GM23338 (cell line): ENCODE measurements around the gene ACP2. TPM values are rescaled to one million over a fixed set of nuclear protein-coding genes. Genes with fewer than 3 reads are reported as not detected.

Experiments
- ATAC-seq: fragments of 200-7000 bp; cut with Tn5 transposase; 3 replicates; pipeline ENCODE4 v1.9.1; 2020
- DNase-seq: peaks from one replicate; pipeline ENCODE4 v3.0.0-alpha.2; 2015; ENCODE audit warnings: low spot score
- H2AFZ ChIP-seq: fragments of 200-600 bp; sonication (generic); 2 replicates; pipeline ENCODE4 v1.8.0; 2016; ENCODE audit warnings: antibody characterized with exemption, mild to moderate bottlenecking, moderate library complexity
- H3F3A ChIP-seq: fragments of 200-600 bp; sonication (generic); replicated peaks from 2 replicates; pipeline ENCODE4 v1.8.0; 2017; ENCODE audit warnings: antibody characterized with exemption, mixed run types, low read depth
- H3K27ac ChIP-seq: fragments of 200-600 bp; sonication (generic); 2 replicates; pipeline ENCODE4 v1.6.1; 2016; ENCODE audit warnings: low read depth
- H3K27me3 ChIP-seq: fragments of 200-600 bp; sonication (generic); 2 replicates; pipeline ENCODE4 v1.8.0; 2016; ENCODE audit warnings: mild to moderate bottlenecking, mixed run types, moderate library complexity; ENCODE audit not compliant: insufficient read depth
- H3K36me3 ChIP-seq: fragments of 200-600 bp; sonication (generic); 2 replicates; pipeline ENCODE4 v1.8.0; 2016; ENCODE audit warnings: mild to moderate bottlenecking; ENCODE audit not compliant: insufficient read depth
- H3K4me1 ChIP-seq: fragments of 200-600 bp; sonication (generic); 2 replicates; pipeline ENCODE4 v1.8.0; 2016; ENCODE audit warnings: mild to moderate bottlenecking, moderate library complexity; ENCODE audit not compliant: insufficient read depth
- H3K4me2 ChIP-seq: fragments of 200-600 bp; sonication (generic); 2 replicates; pipeline ENCODE4 v1.7.1; 2017; ENCODE audit warnings: mixed run types
- H3K4me3 ChIP-seq: fragments of 200-600 bp; sonication (generic); 2 replicates; pipeline ENCODE4 v1.6.1; 2016; ENCODE audit warnings: mixed run types
- H3K79me2 ChIP-seq: fragments of 200-600 bp; sonication (generic); replicated peaks from 2 replicates; pipeline ENCODE4 v1.8.0; 2017; ENCODE audit warnings: mild to moderate bottlenecking; ENCODE audit not compliant: insufficient read depth
- H3K9me2 ChIP-seq: fragments of 200-600 bp; sonication (generic); 2 replicates; pipeline ENCODE4 v1.8.0; 2017; ENCODE audit not compliant: insufficient read depth
- H4K20me1 ChIP-seq: fragments of 200-600 bp; sonication (generic); replicated peaks from 2 replicates; pipeline ENCODE4 v1.8.0; 2017; ENCODE audit warnings: mild to moderate bottlenecking; ENCODE audit not compliant: insufficient read depth
- H3K27ac Mint-ChIP-seq: 2 replicates; pipeline ENCODE4 v1.8.0; 2020; ENCODE audit warnings: inconsistent platforms, mild to moderate bottlenecking, moderate library complexity, mixed read lengths
- H3K27me3 Mint-ChIP-seq: 3 replicates; pipeline ENCODE4 v1.8.0; 2022; ENCODE audit warnings: low read depth, mild to moderate bottlenecking, moderate library complexity, mixed read lengths, inconsistent platforms; ENCODE audit not compliant: insufficient read depth, poor library complexity
- H3K36me3 Mint-ChIP-seq: 3 replicates; pipeline ENCODE4 v1.8.0; 2021; ENCODE audit warnings: low read depth, mild to moderate bottlenecking, inconsistent platforms, moderate library complexity, mixed read lengths
- H3K4me1 Mint-ChIP-seq: 3 replicates; pipeline ENCODE4 v1.8.0; 2020; ENCODE audit warnings: mild to moderate bottlenecking, inconsistent platforms, mixed read lengths
- H3K4me3 Mint-ChIP-seq: 3 replicates; pipeline ENCODE4 v1.8.0; 2021; ENCODE audit warnings: moderate library complexity, mild to moderate bottlenecking, inconsistent platforms, mixed read lengths
- H3K9me3 Mint-ChIP-seq: 3 replicates; pipeline ENCODE4 v1.8.0; 2020; ENCODE audit warnings: moderate library complexity, mild to moderate bottlenecking, inconsistent platforms, mixed read lengths
- CREB1 ChIP-seq: fragments of 250-450 bp; sonication (Bioruptor Pico); IDR thresholded peaks from 2 replicates; pipeline ENCODE4 v1.5.0; 2020; ENCODE audit warnings: low read depth, mild to moderate bottlenecking, moderate library complexity
- CTCF ChIP-seq, 2 experiments: fragments of 200-600 bp in 1 of 2; sonication (generic) in 1 of 2; conservative IDR thresholded peaks; 2 replicates each; pipeline versions ENCODE4 v1.5.1 to v1.6.1; 2016 to 2017; ENCODE audit warnings: antibody characterized with exemption in 2 of 2, low read depth in 2 of 2, mild to moderate bottlenecking in 2 of 2, moderate library complexity in 1 of 2
- EZH2 ChIP-seq: fragments of 200-600 bp; sonication (generic); IDR thresholded peaks from one replicate; pipeline ENCODE4 v1.8.0; 2017; ENCODE audit warnings: antibody characterized with exemption, mild to moderate bottlenecking, low read depth; ENCODE audit not compliant: unreplicated experiment
- EZH2phosphoT487 ChIP-seq: fragments of 200-600 bp; sonication (generic); IDR thresholded peaks from one replicate; pipeline ENCODE4 v1.8.1; 2018; ENCODE audit warnings: antibody characterized with exemption; ENCODE audit not compliant: unreplicated experiment
- JUNB ChIP-seq: IDR thresholded peaks from one replicate; pipeline ENCODE4 v1.6.1; 2016; ENCODE audit warnings: antibody characterized with exemption; ENCODE audit not compliant: unreplicated experiment
- NANOG ChIP-seq: IDR thresholded peaks from 2 replicates; pipeline ENCODE4 v1.6.1; 2016; ENCODE audit warnings: antibody characterized with exemption, borderline replicate concordance
- REST ChIP-seq: IDR thresholded peaks from one replicate; pipeline ENCODE4 v1.6.1; 2018; ENCODE audit warnings: antibody characterized with exemption; ENCODE audit not compliant: unreplicated experiment
- ZNF114 ChIP-seq: fragments of 250-450 bp; sonication (Bioruptor Pico); IDR thresholded peaks from 2 replicates; pipeline ENCODE4 v1.5.0; 2020; ENCODE audit warnings: mild to moderate bottlenecking, moderate library complexity
- polyA plus RNA-seq: library from polyadenylated mRNA; unstranded; fragments of >200 nt; fragmentation: Nextera tagmentation; extraction: Ambion mirVana; gene quantifications from 2 replicates; pipeline ENCODE4 v1.2.1, GENCODE V29; 2016
- total RNA-seq: library from RNA; depleted of rRNA; stranded (reverse); fragments of >200 nt; shearing (Covaris generic); gene quantifications from 2 replicates; pipeline ENCODE4 v1.2.3, GENCODE V29; 2014

ACP2 gene
- total and polyA plus RNA-seq, 2 experiments from 2014 or later = 7.3 to 32.1 TPM

GRCh38 chr11:47271961-47272661 is 23.5 kb upstream of the ACP2 start:
- Mint-ChIP-seq H3K27ac (no peak overlapping the region), H3K9me3 (no peaks in the 10 kb centered on the region), H3K4me1 (peaks cover 41% of the 10 kb centered on the region), H3K36me3 (peaks cover 23% of the 10 kb centered on the region), H3K27me3 (peaks cover 9% of the 10 kb centered on the region), H3K4me3 (peak overlapping the region; percentile 76)
- H3F3A ChIP-seq = peaks cover 19% of the 10 kb centered on the region
- H3K27ac ChIP-seq = no peak overlapping the region
- H3K9me2 ChIP-seq = no peaks in the 10 kb centered on the region
- H3K4me2 ChIP-seq = peak overlapping the region; percentile 94
- no peak for TF ChIP-seq NANOG
- no peak for TF ChIP-seq REST
- TF ChIP-seq EZH2phosphoT487 = no peak
- TF ChIP-seq CREB1 (CRISPR knock-in tag) = no peak
- TF ChIP-seq EZH2 = no peak
- TF ChIP-seq JUNB = no peak
- peaks cover 33% of the 10 kb centered on the region for H4K20me1 ChIP-seq
- H3K4me1 ChIP-seq = peaks cover 35% of the 10 kb centered on the region
- H2AFZ ChIP-seq = no peak overlapping the region
- H3K36me3 ChIP-seq = peaks cover 8% of the 10 kb centered on the region
- ATAC-seq (no peak), DNase-seq (peak; percentile 29)
- 0 out of 2 replicates have a peak overlapping the region, but pooled peaks have one; percentile 88 for H3K4me3 ChIP-seq
- H3K27me3 ChIP-seq = no peaks in the 10 kb centered on the region
- peaks cover 41% of the 10 kb centered on the region for H3K79me2 ChIP-seq

- ATAC-seq (no peak), DNase-seq (no peak)
- H3K27me3 Mint-ChIP-seq = peaks cover 9% of the 10 kb centered on the region
- peaks cover 41% of the 10 kb centered on the region for H3K4me1 Mint-ChIP-seq
- H2AFZ ChIP-seq = no peak overlapping the region
- no peaks in the 10 kb centered on the region for H3K27me3 ChIP-seq
- H4K20me1 ChIP-seq = peaks cover 28% of the 10 kb centered on the region
- H3F3A ChIP-seq = peaks cover 19% of the 10 kb centered on the region
- peaks cover 16% of the 10 kb centered on the region for H3K36me3 Mint-ChIP-seq
- peak overlapping the region; percentile 88 for H3K4me3 ChIP-seq
- H3K27ac Mint-ChIP-seq = no peak overlapping the region
- peak overlapping the region; percentile 94 for H3K4me2 ChIP-seq
- H3K4me1 ChIP-seq = peaks cover 36% of the 10 kb centered on the region
- no peaks in the 10 kb centered on the region for H3K9me3 Mint-ChIP-seq
- peaks cover under 1% of the 10 kb centered on the region; the same call in 1 of the 2 replicates for H3K36me3 ChIP-seq
- H3K79me2 ChIP-seq = peaks cover 41% of the 10 kb centered on the region
- H3K4me3 Mint-ChIP-seq = peak overlapping the region; percentile 76
- no peak overlapping the region for H3K27ac ChIP-seq
- TF ChIP-seq NANOG (no peak), CTCF (conservative IDR thresholded peaks at IDR 0.05; ENCODE audit: low read depth in 2 of 2) (no peak), REST (no peak), ZNF114 (no peak)
- H3K9me2 ChIP-seq = no peaks in the 10 kb centered on the region
These were observed 22.7 kb upstream of the ACP2 start for GRCh38 chr11:47271328-47271727.
